Measurements from ENCODE around the gene PPM1L.

The PPM1L gene

DNA sequence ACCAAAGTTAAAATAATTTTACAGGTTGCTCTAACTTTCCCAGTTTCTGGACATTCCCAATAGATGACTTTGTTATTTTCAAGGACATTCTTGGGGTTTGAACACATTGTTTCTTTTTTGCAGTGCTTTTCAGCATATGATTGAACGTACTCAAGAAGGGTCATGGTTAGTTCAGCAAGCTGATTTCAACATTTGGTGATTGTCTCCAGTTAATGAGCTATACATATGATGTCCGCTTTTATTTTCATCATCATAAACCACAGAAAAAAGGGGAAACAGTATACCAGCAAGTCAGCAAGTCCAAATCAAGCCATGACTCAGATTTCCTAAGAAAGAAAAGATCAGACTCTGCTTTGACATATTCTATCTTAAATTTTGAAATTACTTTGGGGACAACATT lies 279.7 kb downstream of the PPM1L start:
- no peak for DNase-seq (ENCODE audit: low read depth, low spot score)

DNA sequence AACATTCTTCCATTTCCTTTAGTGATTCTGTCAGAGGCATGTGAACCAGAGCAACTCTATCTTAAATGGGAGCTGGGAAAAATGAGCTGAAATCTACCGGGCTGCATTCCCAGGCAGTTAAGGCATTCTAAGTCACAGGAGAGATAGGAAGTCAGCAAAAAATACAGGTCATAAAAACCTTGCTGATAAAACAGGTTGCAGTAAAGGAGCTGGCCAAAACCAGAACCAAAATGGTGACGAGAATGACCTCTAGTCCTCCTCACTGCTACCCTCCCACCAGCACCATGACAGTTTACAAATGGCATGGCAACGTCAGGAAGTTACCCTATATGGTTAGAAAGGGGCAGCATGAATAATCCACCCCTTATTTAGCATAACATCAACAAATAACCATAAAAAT lies 282.7 kb downstream of the PPM1L start:
- no peak for DNase-seq (ENCODE audit: low read depth, low spot score)

DNA sequence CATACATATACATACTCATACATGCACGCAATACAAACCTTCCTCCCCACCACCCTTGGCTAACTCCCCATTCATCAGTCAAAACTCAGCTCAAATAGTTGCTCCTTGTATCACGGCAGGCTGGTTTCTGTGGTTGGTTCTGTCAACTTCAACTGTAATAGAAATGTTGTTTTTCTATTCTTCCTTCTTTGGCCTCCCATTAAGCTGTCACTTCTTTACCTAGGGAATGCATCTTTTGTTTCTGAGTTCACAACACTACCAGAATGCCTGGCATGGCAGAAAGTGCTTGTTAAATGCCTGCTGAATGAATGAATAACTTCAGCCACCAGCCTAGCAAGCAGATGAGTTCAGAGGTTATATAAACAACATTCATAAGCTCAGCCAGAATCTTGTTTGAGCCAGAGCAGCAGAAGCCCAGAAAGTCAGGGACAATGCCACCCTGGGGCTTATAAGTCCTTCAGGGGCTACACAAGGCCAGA lies 286.0 kb downstream of the PPM1L start:
- no peak for DNase-seq (ENCODE audit: low read depth, low spot score)

DNA sequence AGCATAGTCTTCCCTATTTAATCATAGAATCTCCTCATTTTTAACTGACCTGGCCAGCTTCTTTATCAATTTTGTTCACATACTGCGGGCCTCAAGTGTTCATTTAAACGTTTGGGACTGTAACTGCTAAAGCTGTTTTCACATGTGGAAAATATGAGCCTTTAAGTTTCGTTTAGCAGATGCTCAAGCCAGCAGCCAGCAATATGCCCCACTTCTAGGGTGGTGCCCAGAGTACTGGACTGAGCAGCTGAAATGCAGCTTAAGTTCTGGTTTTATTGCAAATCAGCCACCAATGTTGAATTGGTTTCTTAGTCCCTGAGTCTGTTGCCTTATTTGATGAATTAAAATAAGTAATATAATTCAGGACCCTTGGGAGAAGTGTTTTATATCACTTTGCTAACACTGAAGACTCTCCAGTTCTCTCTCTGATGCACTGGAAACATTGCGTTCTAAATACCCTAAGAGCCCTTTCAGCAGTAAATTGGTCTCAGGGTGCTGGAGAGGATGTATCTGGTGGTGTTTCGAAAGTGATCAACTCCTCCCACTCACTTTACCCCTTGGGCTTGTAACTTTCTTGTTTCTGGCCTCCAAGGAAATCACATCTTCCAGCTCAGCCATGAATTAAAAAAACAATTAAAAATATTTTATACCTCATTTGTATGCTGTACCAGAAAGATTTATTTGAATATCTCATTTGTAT lies 287.5 kb downstream of the PPM1L start:
- DNase-seq (ENCODE audit: low read depth, low spot score), result no peak

DNA sequence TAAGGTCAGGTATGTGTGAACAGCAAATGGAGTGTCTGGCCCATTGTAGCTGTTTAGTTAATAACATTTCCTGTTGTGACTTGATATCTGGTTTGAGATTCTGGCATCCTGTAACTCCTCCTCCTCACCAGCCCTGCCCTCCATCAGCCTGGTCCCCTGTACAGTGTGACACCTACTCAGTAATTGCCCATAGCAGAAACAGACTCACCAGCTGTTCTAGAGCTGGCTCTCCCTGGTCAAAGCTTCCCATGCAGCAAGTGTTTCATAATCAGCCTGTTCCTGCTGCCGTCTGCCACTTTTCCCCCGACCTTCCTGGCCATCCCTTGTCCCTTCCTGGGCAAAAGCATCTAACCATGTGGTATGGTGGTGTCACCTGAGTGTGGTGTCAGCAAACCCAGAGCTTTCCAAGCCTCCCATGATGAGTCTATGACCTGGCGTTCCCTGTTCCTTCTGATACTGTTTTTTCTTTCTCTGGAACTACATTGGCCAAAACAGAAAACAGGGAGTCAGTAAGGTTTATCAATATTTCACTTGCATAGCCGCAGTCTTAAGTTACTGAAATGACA lies 293.7 kb downstream of the PPM1L start:
- DNase-seq (ENCODE audit: low read depth, low spot score), result no peak

DNA sequence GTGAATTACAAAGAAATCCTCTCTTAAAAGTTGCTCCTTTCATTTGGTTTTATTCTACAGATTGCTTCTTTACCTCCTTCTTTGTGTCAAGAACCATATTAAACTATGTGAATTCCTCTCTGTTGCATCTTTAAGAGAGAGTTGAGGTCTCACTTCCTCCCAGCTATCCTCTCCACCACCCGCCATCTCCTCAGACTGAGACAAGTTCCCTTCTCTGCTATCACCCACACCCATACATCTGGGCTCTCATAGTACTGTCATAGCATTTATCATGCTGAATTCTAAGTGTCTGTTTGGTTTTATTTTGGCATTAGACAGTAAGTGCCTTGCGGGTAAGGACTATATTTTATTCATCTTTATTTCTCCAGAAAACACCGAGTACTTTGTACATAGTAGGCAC lies 294.9 kb downstream of the PPM1L start:
- DNase-seq (ENCODE audit: low read depth, low spot score), result no peak

DNA sequence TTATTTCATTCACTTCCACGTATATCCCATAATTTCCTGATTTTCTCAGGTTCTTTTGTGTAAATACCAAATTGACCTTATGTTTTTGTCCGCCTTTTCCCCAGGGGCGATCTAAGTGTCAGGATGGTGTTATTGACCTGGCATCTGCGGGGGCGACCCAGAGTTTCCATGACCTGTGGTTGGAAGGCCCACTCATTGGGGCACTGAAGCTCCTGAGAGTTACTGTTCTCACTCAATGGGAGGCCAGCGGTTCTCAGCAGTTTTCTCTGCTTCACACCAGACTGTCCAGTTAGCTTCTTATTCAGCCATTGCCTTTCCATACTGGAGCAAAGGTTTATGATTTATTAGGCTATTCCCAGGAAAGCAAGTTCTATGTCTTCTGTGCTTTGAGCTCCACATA lies 295.8 kb downstream of the PPM1L start:
- DNase-seq (ENCODE audit: low read depth, low spot score), result no peak

DNA sequence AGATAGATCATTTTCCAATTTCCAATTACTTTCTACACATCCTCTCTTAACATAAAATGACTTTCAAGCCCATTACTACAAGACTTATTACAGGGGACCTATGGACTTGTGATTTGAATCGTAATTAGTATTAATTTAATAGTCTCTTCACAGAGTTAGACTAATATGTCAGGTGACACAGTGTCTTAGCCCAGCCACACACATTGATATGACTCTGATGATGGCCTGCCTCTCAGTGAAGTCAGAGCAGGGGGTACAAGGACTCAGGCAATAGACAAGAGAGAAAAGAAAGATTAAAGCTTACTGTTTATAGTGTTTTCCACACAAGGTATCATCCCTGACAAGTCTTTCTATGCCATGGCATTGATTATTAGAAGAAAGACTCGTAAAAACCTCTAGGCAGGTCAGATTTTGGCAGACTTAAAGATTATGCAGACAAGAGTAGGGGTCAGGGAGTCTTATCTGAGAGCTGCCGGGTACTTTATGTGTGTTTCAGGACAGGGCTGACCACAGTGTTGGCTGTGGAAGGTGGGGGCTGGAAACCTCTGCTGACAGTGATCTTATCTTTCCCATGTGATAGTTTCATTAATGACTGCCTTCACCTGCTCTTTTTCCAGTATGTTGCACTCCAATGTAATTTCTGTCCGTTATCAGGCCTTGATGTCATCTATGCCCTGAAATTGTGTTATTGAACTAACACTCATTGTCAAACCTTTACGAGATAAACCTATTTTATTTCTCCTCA lies 299.0 kb downstream of the PPM1L start:
- no peak for DNase-seq (ENCODE audit: low read depth, low spot score)

DNA sequence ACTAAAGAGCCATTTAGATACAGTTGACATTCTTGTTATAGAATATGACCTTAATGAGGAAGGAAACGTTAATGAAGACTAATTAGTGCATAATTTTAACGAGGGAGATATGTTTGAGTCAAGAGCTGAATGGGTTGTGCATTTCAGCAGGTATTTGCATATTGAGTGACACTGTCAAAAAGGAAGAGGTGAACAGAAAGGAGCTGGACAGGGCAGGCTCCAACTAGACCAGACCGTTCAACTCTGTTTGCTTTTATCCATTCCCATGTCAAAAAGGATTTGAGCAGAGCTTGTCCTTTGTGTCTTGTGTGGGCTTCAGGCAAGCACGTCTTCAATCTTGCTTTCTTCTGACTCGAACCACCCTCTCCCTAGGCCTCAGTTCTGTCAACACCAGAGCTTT lies 308.4 kb downstream of the PPM1L start:
- DNase-seq (ENCODE audit: low read depth, low spot score), result no peak

DNA sequence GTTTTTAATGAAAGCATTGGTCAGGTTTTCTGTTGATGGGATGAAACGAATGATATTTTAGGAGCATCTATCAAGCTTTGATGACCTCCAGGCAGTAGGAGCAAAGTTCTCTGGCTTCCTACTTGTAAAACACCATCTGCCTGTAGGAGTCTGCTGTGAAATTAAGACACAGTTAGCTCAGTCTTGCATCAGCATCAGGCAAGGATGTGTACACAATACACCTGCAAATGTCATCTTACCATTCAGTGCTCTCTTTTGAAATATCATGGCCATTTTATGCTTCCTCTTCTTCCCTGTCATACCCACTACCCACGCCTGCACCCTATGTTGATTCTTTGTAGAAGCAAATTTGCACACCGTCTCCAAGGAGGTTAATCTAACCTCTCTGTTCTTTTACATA lies 310.9 kb downstream of the PPM1L start:
- DNase-seq (ENCODE audit: low read depth, low spot score), result no peak

DNA sequence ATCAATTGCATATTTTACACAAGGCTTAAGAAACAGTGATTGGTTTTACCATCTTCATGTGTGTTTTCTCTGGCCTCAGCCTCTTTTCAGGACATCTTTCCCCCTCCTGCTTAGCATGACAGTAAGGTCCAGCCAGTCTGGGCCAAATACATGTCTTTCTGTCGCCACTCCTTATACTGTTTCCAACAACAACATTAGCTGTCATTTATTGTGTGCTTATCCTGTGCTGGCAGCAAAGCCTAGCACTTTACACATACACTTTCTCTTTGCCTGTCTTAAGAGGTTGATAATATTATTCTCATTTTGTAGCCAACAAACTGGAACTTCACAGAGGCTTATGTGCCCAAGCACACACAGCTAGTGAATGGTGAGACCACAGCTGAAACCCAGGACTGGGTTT lies 311.3 kb downstream of the PPM1L start:
- DNase-seq (ENCODE audit: low read depth, low spot score), result no peak

DNA sequence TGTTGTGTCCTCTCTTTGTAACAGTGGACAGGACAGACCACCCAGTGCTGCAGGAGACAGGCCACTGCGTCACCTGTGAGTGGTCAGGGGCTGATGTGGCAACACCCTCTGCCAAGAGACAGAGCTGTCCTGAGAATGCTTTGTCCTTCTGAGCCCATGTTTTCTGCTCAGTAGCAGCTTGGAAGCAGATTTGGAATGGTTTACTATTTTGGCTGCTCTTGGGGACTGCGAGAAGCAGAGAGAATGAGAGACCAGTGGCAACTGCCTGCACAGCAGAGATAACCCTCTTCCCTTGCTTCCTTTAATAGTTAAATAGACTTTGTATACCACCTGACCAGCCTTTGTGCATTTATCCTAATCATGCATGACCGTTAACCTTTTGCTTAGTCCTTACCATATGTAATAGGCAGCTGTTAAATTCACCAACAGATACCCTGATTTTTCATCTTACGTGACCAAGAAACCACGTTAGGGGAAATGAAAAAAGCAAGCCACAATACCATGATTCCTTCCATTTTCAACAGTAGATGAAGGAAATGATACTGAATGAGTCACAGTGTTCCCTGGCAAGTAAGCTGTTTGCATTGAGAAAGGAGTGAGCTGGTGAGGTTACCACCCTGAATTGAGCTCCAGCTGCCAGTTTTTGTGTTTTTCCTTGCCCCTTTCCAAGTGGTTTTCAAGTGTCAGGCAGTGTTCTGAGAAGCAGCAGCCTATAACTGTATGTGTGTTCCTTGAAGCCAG lies 313.6 kb downstream of the PPM1L start:
- no peak for DNase-seq (ENCODE audit: low read depth, low spot score)

DNA sequence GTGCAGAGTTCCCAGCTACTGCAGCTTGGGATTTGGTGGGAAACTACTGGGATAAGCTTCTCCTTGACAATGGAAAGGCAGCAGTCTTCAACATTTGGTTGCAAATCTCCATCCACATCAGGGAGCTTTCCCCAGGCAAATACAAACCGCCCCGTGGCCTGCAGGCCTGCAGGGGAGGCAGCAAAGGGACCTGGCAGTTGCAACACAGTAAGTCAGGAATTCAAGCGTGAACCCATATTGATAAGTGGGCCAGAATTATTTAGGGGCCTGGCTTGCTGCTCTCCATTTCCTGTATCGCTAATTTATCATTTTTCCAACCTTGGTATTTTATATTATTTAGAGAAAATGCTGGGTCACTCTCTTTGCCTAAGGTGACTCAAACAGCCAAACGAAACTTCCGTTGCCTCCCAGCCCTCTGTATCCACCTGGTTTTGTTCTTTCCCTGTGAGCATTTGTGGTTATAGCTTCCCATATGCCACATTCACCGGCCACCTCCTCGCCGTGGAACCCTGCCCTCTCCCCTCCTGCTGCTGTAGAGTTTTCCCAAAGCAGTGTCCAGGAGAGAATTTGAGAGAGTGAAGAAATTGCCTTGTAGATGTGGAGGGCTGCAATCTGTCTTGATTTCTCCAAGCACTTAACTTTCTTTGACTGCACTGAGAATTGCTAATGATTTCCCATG lies 314.4 kb downstream of the PPM1L start:
- no peak for DNase-seq (ENCODE audit: low read depth, low spot score)

DNA sequence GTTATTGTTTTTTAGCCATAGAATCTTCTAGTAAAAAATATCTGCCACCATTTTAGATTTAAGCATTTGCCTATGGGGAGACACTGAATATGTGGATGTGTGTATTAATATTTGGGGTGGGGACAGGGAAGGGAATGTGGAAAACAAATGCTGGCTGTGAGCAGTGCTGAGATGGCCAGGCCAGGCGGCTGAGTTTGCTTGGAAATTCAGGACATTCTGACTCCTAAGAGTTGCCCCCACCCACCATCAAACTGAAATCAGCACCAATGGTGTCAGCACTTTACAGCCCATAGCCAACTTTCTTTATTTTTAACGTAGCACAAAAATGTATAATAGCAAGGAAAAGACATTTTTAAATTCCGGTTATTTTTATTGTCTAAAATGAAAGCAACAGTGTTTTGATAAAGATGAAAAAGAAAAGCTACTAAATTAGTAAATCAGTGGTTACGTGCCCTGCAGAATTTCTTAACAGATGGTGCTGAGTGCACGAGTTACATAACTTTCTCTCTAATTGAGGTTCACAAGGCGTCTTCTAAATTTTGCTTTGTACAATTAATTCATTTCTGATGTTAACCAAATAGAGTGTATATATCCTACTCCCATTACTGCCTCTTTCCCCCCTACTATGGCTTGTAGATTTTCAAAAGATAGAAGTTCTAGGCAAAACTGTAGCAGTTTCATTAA lies 315.1 kb downstream of the PPM1L start:
- no peak for DNase-seq (ENCODE audit: low read depth, low spot score)

DNA sequence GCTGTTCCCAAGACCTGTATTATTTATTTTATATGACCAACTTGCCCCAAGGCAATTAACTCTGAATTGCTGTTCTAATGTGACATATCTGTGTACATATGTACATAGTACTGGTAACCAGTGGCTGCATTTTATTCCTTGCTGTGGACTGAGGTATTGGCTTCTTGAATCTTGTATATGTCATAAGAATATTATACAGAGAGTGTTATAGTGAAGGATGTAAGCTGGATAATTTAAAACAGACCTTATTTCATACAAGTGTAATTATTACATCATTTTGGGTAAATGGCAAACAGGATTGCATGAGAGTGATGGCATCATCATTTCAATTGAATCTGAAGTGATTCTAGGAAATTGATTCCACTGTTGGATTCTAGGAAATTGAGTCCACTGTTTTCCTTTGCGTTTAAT lies 316.2 kb downstream of the PPM1L start:
- DNase-seq (ENCODE audit: low read depth, low spot score), result no peak

DNA sequence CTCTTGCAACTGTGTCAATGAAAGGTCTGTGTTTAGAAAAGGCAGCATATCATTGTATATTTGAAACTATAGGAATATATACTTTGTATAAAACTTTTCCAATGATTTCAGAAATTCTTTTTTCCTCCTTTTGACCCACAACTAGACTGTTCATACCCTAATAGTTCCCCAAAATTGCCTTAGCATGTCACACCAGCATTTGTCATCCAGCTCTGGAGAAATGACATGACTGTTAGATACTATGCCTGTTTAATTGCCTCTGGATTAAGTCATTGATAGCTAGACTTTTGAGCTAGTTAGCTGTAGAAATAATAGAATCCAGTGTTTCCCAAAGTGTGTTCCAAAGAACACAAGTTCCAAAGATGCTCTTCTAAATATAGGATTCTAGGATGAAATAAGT lies 316.7 kb downstream of the PPM1L start:
- no peak for DNase-seq (ENCODE audit: low read depth, low spot score)

DNA sequence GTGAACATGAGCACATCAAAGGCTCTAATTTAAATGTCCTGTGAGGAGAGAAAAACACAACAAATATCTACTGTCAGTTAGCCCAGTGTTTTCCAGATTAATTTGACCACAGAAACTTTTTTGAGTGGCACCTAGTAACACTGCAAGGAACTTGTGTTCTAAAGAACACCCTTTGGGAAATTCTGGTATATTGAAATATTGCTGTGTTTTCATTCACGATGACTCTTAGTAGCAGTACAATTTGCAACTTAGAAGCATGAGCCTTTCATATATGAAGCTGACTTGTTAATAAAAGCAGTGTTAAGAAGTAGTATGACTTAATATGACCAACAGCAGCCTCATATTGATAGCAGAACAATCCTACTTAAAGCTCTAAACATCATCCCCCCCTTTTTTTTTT lies 317.1 kb downstream of the PPM1L start:
- DNase-seq (ENCODE audit: low read depth, low spot score), result no peak

DNA sequence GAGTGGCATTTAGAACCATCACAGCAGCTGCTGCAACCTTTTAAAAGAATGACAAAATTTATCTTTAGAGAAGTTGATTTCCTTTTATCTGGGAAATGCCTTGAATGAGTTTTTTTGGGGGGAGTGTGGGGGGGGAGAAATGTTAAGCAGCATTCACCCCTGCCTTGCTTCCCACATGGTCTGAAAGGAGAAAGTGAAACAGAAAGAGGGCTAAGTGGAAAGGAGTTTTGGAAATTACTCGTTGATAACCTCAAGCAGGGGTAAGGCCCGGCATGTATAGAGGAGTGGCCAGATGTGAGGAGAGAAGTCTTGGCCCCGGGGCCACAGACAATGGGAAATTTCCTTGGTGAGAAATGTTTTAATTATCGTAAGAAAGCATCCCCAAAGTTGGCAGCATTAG lies 325.6 kb downstream of the PPM1L start:
- no peak for DNase-seq (ENCODE audit: low read depth, low spot score)

DNA sequence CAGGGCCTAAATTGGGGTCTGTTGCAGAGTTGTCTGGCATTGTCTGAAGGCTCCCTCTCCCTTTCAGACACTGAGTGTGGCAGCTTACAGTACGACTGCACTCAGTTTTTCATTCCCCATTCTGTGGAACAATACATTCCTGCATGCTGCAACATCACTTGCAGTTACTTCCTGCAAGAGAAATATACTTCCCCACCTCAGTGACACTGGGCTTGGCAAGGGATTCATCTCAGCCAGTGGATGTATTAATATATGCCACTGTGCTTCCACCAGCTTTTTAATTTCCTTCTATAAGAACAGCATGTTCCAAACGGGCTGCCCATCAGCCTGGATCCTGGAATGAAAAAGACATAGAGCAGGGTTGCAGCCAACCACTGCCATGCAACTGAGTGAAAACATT lies 326.0 kb downstream of the PPM1L start:
- DNase-seq (ENCODE audit: low read depth, low spot score), result no peak

DNA sequence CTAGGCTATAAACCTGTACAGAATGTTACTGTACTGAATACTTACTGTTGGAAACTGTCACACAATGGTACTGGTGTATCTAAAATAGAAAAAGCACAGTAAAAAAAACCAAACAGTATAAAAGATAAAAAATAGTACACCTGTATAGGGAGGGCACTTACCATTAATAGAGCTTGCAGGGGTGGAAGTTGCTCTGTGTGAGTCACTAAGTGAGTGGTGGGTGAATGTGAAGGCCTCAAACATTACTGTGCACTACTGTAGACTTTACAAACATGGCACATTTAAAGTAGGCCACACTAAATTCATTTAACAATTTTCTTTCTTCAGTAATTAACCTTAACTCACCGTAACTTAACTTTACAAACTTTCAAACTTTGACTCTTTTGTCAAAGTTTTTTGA lies 327.1 kb downstream of the PPM1L start:
- DNase-seq (ENCODE audit: low read depth, low spot score), result no peak

DNA sequence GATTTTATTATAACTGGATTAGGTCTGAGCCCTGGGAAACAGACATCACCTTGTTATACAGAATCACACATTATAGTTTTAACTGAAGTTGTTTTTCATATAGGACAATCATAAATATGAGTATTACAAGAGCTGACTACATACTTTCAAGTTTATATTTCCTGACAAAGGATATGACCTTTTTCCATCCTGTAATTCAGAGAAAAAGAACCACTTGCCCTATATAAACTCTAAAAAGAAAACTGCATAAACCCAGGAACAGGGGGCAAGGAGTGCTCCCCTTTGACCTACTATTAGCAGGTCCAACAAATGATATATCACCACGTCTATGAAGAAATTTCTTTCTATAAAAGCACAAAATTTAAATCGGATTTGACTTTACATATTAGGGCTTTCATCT lies 328.2 kb downstream of the PPM1L start:
- no peak for DNase-seq (ENCODE audit: low read depth, low spot score)
